Endothelial cell of umbilical vein (primary cell): ENCODE results near the gene CHL1. TPM values are rescaled to one million over a fixed set of nuclear protein-coding genes. Genes with fewer than 3 reads are reported as not detected.

Experiments used
- BruUV-seq: library from RNA; stranded (reverse); fragments of 400-500 nt; replicated peaks from 2 replicates; lab custom pipeline; 2021; lab: Mats Ljungman, UMichigan
- CTCF ChIA-PET: fragments of 300-600, 350-600 bp; sonication (Branson Sonifier 250); formaldehyde crosslinking; loops from one replicate; lab custom pipeline; 2021; ENCODE audit warnings: antibody characterized with exemption, inconsistent platforms; lab: Charles Lee
- POLR2A ChIA-PET: fragments of 300-600, 350-600 bp; sonication (Branson Sonifier 250); formaldehyde crosslinking; loops from one replicate; lab custom pipeline; 2021; ENCODE audit warnings: antibody characterized with exemption, inconsistent platforms; lab: Charles Lee
- DNase-seq: peaks from one replicate; pipeline ENCODE4 v3.0.0-alpha.2; 2011; ENCODE audit warnings: low read depth, low spot score
- FAIRE-seq: peaks from 2 replicates; lab custom pipeline; 2011; peaks lifted over from hg19 to GRCh38; lab: Jason Lieb, UNC
- H2AFZ ChIP-seq: 2 replicates; pipeline ENCODE4 v1.6.0; 2012; ENCODE audit warnings: low read depth, low read length, control low read depth, inconsistent platforms
- H3K27ac ChIP-seq: 2 replicates; pipeline ENCODE4 v1.5.1; 2011; ENCODE audit warnings: low read depth, mild to moderate bottlenecking, control low read depth, low read length, moderate library complexity; ENCODE audit not compliant: insufficient read depth
- H3K27me3 ChIP-seq, 2 experiments: 2 replicates each; pipeline versions ENCODE4 v1.6.0 to v1.6.1; 2011; ENCODE audit warnings: low read length in 2 of 2, mixed read lengths in 1 of 2; ENCODE audit not compliant: control insufficient read depth in 2 of 2, insufficient read depth in 2 of 2
- H3K36me3 ChIP-seq, 2 experiments: 2 replicates in 1 of 2; 3 replicates in 1 of 2; pipeline ENCODE4 v1.5.1; 2011; ENCODE audit warnings: low read length in 2 of 2, mild to moderate bottlenecking in 1 of 2, moderate library complexity in 1 of 2; ENCODE audit not compliant: control insufficient read depth in 2 of 2, insufficient read depth in 2 of 2; ENCODE audit errors: extremely low read depth in 1 of 2
- H3K4me1 ChIP-seq: 3 replicates; pipeline ENCODE4 v1.5.1; 2011; ENCODE audit warnings: mild to moderate bottlenecking, low read length; ENCODE audit not compliant: control insufficient read depth, insufficient read depth; ENCODE audit errors: extremely low read depth
- H3K4me2 ChIP-seq: 2 replicates; pipeline ENCODE4 v1.6.1; 2011; ENCODE audit warnings: low read length, control low read depth, mixed read lengths; ENCODE audit not compliant: insufficient read depth
- H3K4me3 ChIP-seq, 3 experiments: fragments of 200-600 bp in 1 of 3; sonication (generic), shearing (Covaris generic) in 1 of 3; replicated peaks in 1 of 3; 2 replicates each; pipeline ENCODE4 v1.5.1; 2011 to 2016; ENCODE audit warnings: control low read depth in 3 of 3, low read length in 3 of 3, mild to moderate bottlenecking in 2 of 3, inconsistent platforms in 1 of 3, low read depth in 1 of 3, moderate library complexity in 1 of 3; ENCODE audit not compliant: insufficient read depth in 1 of 3
- H3K79me2 ChIP-seq: 2 replicates; pipeline ENCODE4 v1.6.0; 2012; ENCODE audit warnings: low read length, inconsistent platforms; ENCODE audit not compliant: control insufficient read depth, insufficient read depth
- H3K9ac ChIP-seq: replicated peaks from 2 replicates; pipeline ENCODE3; 2011; ENCODE audit warnings: low read length, control low read depth; ENCODE audit not compliant: insufficient read depth; ENCODE audit errors: extremely low read depth
- H3K9me1 ChIP-seq: replicated peaks from 3 replicates; pipeline ENCODE4 v1.6.0; 2011; ENCODE audit warnings: mild to moderate bottlenecking, low read length; ENCODE audit not compliant: control insufficient read depth, insufficient read depth; ENCODE audit errors: extremely low read depth
- H3K9me3 ChIP-seq: replicated peaks from 2 replicates; pipeline ENCODE4 v1.5.1; 2012; ENCODE audit warnings: low read length, inconsistent platforms; ENCODE audit not compliant: control insufficient read depth, insufficient read depth
- H4K20me1 ChIP-seq: replicated peaks from 2 replicates; pipeline ENCODE3; 2011; ENCODE audit warnings: mild to moderate bottlenecking, low read length; ENCODE audit not compliant: control insufficient read depth, insufficient read depth; ENCODE audit errors: extremely low read depth
- CTCF ChIP-seq, 2 donors: IDR thresholded peaks; 1 replicate in 1 of 2; 2 replicates in 1 of 2; pipeline ENCODE4 v1.5.1; 2011; ENCODE audit warnings: low read length in 2 of 2, mild to moderate bottlenecking in 2 of 2, moderate library complexity in 2 of 2, control low read depth in 1 of 2, inconsistent platforms in 1 of 2, low read depth in 1 of 2; ENCODE audit not compliant: insufficient read depth in 1 of 2; ENCODE audit errors: extremely low read depth in 1 of 2
- EZH2 ChIP-seq: IDR thresholded peaks from 2 replicates; pipeline ENCODE4 v1.6.1; 2012; ENCODE audit warnings: borderline replicate concordance, low read depth, mild to moderate bottlenecking, moderate library complexity, low read length, inconsistent platforms; ENCODE audit not compliant: severe bottlenecking
- FOS ChIP-seq: IDR thresholded peaks from 2 replicates; pipeline ENCODE4 v1.6.1; 2011; ENCODE audit warnings: mild to moderate bottlenecking, low read length, moderate library complexity, borderline replicate concordance; ENCODE audit not compliant: insufficient read depth
- GATA2 ChIP-seq: IDR thresholded peaks from 2 replicates; pipeline ENCODE4 v1.7.0; 2011; ENCODE audit warnings: low read depth, mild to moderate bottlenecking, moderate library complexity, mixed read lengths, low read length; ENCODE audit not compliant: insufficient read length, insufficient read depth
- JUN ChIP-seq: IDR thresholded peaks from 2 replicates; pipeline ENCODE4 v1.6.1; 2011; ENCODE audit warnings: borderline replicate concordance, low read depth; ENCODE audit not compliant: insufficient read length, insufficient read depth
- MAX ChIP-seq: IDR thresholded peaks from 2 replicates; pipeline ENCODE4 v1.6.1; 2011; ENCODE audit not compliant: insufficient read depth, insufficient read length
- MYC ChIP-seq: IDR thresholded peaks from one replicate; pipeline ENCODE4 v1.6.1; 2011; ENCODE audit warnings: mild to moderate bottlenecking, low read depth, low read length
- POLR2A ChIP-seq: IDR thresholded peaks from 2 replicates; pipeline ENCODE4 v1.6.1; 2012; ENCODE audit warnings: low read depth, mild to moderate bottlenecking, control low read depth, low read length
- POLR2AphosphoS5 ChIP-seq: IDR thresholded peaks from 2 replicates; pipeline ENCODE4 v1.6.1; 2012; ENCODE audit warnings: low read depth, mild to moderate bottlenecking, control low read depth, low read length, moderate library complexity; ENCODE audit not compliant: insufficient read depth
- dilution Hi-C: fragments of 300-500 bp; cut with MboI; formaldehyde crosslinking; loops from one replicate; pipeline ENCODE4 v1.15.0; 2019; ENCODE audit warnings: low sequenced_read_pairs; ENCODE audit not compliant: extremely low pct_ligation_motif_present
- intact Hi-C: fragments of 100-400 bp; cut with micrococcal nuclease; formaldehyde crosslinking; loops from one replicate; pipeline ENCODE4 v1.10.0; 2022
- polyA plus RNA-seq, 4 experiments: library from polyadenylated mRNA; depleted of rRNA in 3 of 4; stranded (reverse) in 3 of 4; unstranded in 1 of 4; fragments of >200 nt; gene quantifications; 2 replicates each; pipeline versions ENCODE4 v1.2.1 to v1.2.3, GENCODE V29; 2011 to 2012; ENCODE audit warnings: missing spikeins in 1 of 4
- total RNA-seq: library from RNA; stranded (reverse); gene quantifications from 2 replicates; pipeline ENCODE4 v1.2.3, GENCODE V29; 2021

Gene CHL1
- total and polyA plus RNA-seq, 2 donors (not counting 3 experiments of a cell fraction or from before 2014, with no cell fraction given), result not detected

GRCh38 chr3:166071-166470 is 30.5 kb upstream of the CHL1 start:
- H3K4me3 ChIP-seq, result no peak overlapping the region
- POLR2A ChIA-PET, result no interaction called here
- no peaks in the 10 kb centered on the region for H3K27me3 ChIP-seq
- no peak overlapping the region for H3K27ac ChIP-seq
- no peaks in the 10 kb centered on the region for H3K4me1 ChIP-seq
- H3K9ac ChIP-seq, result no peak overlapping the region
- no peaks in the 10 kb centered on the region for H4K20me1 ChIP-seq
- no peaks in the 10 kb centered on the region for H3K9me1 ChIP-seq
- H3K79me2 ChIP-seq, result no peaks in the 10 kb centered on the region
- no TSS peak for BruUV-seq
- no peak overlapping the region for H3K4me2 ChIP-seq
- H3K9me3 ChIP-seq, result peaks cover 6% of the 10 kb centered on the region
- H3K36me3 ChIP-seq, result no peaks in the 10 kb centered on the region
- intact Hi-C loops (loop anchor here (5.0 kb wide), 1 partner anchor 1626 kb away; no protein-coding TSS in a partner anchor), dilution Hi-C loops (no loop called here)
- DNase-seq (no peak), FAIRE-seq (no peak)
- no peak overlapping the region for H2AFZ ChIP-seq
- CTCF ChIA-PET, result no interaction called here
- no peak for TF ChIP-seq POLR2A
- no peak for TF ChIP-seq POLR2AphosphoS5
- TF ChIP-seq CTCF (IDR thresholded peaks at IDR 0.05; ENCODE audit: extremely low read depth in 1 of 2, insufficient read depth in 1 of 2, low read depth in 1 of 2, low read length in 2 of 2), result no peak
- TF ChIP-seq MAX, result no peak
- TF ChIP-seq GATA2, result no peak
- TF ChIP-seq FOS, result no peak

GRCh38 chr3:166799-167198 is 29.8 kb upstream of the CHL1 start:
- Histone ChIP-seq H3K9ac (no peak overlapping the region), H3K4me1 (no peaks in the 10 kb centered on the region), H3K9me1 (no peaks in the 10 kb centered on the region), H3K36me3 (no peaks in the 10 kb centered on the region), H4K20me1 (no peaks in the 10 kb centered on the region), H3K4me3 (no peak overlapping the region), H3K27me3 (no peaks in the 10 kb centered on the region), H3K79me2 (no peaks in the 10 kb centered on the region), H3K27ac (no peak overlapping the region), H3K4me2 (no peak overlapping the region), H2AFZ (no peak overlapping the region), H3K9me3 (peaks cover 6% of the 10 kb centered on the region)
- dilution Hi-C loops (no loop called here), intact Hi-C loops (loop anchor here (5.0 kb wide), 1 partner anchor 1626 kb away; no protein-coding TSS in a partner anchor)
- ChIA-PET CTCF (no interaction called here), POLR2A (no interaction called here)
- TF ChIP-seq GATA2 (no peak), CTCF (IDR thresholded peaks at IDR 0.05; ENCODE audit: extremely low read depth in 1 of 2, insufficient read depth in 1 of 2, low read depth in 1 of 2, low read length in 2 of 2) (no peak), FOS (no peak), MAX (no peak), JUN (no peak), MYC (no peak), POLR2A (no peak), EZH2 (no peak), POLR2AphosphoS5 (no peak)
- FAIRE-seq, result no peak
- no TSS peak for BruUV-seq
- DNase-seq, result no peak
